OCI-LY1 (cell line): Measurements from ENCODE around the gene MCM8.

Source experiments
- EZH2 ChIP-seq: fragments of 200-600 bp; sonication (generic), shearing (Covaris generic); IDR thresholded peaks from 2 replicates; pipeline ENCODE4 v1.8.0; 2017; ENCODE audit warnings: borderline replicate concordance, mixed run types, mild to moderate bottlenecking, antibody characterized with exemption, low read length, moderate library complexity, mixed read lengths
- TF ChIP-seq, protein P1 (sequence below): fragments of 200-600 bp; sonication (generic), shearing (Covaris generic); IDR thresholded peaks from 2 replicates; pipeline ENCODE4 v1.5.1; 2017; ENCODE audit warnings: mild to moderate bottlenecking, antibody characterized with exemption, low read length, moderate library complexity, mixed read lengths

DNA sequence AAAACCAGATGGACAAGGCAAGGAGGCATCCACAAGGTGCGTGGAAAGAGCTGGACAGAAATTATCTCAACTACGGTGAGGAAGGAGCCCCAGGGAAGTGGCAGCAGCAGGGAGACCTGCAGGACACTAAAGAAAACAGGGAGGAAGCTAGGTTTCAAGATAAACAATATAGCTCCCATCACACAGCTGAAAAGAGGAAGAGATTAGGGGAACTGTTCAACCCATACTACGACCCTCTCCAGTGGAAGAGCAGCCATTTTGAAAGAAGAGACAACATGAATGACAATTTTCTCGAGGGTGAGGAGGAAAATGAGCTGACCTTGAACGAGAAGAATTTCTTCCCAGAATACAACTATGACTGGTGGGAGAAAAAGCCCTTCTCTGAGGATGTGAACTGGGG is 27.0 kb upstream of the MCM8 start:
- TF ChIP-seq, protein P1, sequence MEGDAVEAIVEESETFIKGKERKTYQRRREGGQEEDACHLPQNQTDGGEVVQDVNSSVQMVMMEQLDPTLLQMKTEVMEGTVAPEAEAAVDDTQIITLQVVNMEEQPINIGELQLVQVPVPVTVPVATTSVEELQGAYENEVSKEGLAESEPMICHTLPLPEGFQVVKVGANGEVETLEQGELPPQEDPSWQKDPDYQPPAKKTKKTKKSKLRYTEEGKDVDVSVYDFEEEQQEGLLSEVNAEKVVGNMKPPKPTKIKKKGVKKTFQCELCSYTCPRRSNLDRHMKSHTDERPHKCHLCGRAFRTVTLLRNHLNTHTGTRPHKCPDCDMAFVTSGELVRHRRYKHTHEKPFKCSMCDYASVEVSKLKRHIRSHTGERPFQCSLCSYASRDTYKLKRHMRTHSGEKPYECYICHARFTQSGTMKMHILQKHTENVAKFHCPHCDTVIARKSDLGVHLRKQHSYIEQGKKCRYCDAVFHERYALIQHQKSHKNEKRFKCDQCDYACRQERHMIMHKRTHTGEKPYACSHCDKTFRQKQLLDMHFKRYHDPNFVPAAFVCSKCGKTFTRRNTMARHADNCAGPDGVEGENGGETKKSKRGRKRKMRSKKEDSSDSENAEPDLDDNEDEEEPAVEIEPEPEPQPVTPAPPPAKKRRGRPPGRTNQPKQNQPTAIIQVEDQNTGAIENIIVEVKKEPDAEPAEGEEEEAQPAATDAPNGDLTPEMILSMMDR, result no peak
- no peak for TF ChIP-seq EZH2
